Diencephalon (tissue), 1 donor: ENCODE data around the gene TSPAN2. TPM values are rescaled to one million over a fixed set of nuclear protein-coding genes. Genes with fewer than 3 reads are reported as not detected.

Experiments
- total RNA-seq: library from RNA; depleted of rRNA; stranded (reverse); fragments of >200 nt; gene quantifications from one replicate; pipeline ENCODE4 v1.2.3, GENCODE V29; 2014

TSPAN2 gene
- total RNA-seq: 46.6 TPM

GRCh38 chr1:115089420-115090185 is at the start of gene TSPAN2:
Gene TSPAN2, minus strand, starts transcription at chr1:115089503. Its CDS starts 71 bp downstream, at chr1:115089432.

GRCh38 chr1:115029526-115029925 is 59.8 kb downstream of the TSPAN2 start, which contains the start of gene TSHB:
Gene TSHB, plus strand, starts transcription at chr1:115029826. Its CDS starts 3,537 bp downstream, at chr1:115033363.

Other genes starting within 250 kb of the TSPAN2 start
- gene SYCP1, start 234.6 kb downstream of the TSPAN2 start, total RNA-seq: not detected
- gene TSHB, start 59.7 kb downstream of the TSPAN2 start, total RNA-seq: not detected
- 2.1 TPM for gene NGF, start 248.7 kb upstream of the TSPAN2 start, total RNA-seq